HEK293 (cell line): ENCODE results near the gene SLC12A4.

Experiments
- GLIS2 ChIP-seq: fragments of 450-650 bp; formaldehyde crosslinking; IDR thresholded peaks from 2 replicates; pipeline ENCODE4 v1.5.1; 2016; ENCODE audit warnings: missing biosample characterization, missing genetic modification characterization
- ZNF23 ChIP-seq: fragments of 450-650 bp; formaldehyde crosslinking; IDR thresholded peaks from 2 replicates; pipeline ENCODE4 v1.5.1; 2016; ENCODE audit warnings: missing biosample characterization, missing genetic modification characterization, borderline replicate concordance
- TF ChIP-seq, protein P1 (sequence below): fragments of 450-650 bp; formaldehyde crosslinking; IDR thresholded peaks from 2 replicates; pipeline ENCODE4 v1.5.1; 2016; ENCODE audit warnings: missing biosample characterization, missing genetic modification characterization
- TF ChIP-seq, protein P2 (sequence below): fragments of 450-650 bp; formaldehyde crosslinking; IDR thresholded peaks from 2 replicates; pipeline ENCODE4 v1.5.1; 2016; ENCODE audit warnings: missing biosample characterization, missing genetic modification characterization, low read depth

DNA sequence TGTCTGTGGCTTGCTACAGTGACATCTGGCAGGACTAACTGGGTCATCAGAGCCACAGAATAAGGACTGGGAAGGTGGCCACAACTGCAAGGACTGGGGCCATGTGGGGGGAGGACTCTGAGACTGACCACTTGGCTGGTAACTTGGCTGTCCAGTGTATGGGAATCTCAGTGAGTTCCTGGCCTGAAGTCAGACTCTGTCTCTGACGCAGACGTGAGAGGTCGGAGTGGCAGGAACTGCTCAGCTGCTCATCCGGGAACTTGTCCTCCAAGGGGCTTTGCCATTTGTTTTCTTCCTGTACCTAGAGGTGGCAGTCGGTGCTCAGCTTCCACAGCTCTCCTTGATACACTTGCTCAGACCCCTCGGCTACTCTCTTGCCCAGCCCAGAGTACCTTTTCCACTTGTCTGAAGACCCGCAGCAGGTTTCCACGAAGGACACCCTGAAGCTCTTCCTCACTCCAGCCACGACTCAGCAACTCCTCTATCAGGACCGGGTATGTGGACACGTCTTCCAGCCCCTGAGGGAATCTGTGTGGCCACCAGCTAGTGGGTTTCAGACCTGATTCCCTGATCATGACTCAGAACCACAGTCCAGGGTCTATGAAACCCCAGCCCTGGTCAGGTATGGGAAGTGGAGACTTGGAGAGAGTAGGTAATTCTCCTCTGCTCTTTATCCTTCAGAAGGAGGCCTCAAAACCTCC is 19.2 kb upstream of the SLC12A4 start:
- TF ChIP-seq, protein P1, sequence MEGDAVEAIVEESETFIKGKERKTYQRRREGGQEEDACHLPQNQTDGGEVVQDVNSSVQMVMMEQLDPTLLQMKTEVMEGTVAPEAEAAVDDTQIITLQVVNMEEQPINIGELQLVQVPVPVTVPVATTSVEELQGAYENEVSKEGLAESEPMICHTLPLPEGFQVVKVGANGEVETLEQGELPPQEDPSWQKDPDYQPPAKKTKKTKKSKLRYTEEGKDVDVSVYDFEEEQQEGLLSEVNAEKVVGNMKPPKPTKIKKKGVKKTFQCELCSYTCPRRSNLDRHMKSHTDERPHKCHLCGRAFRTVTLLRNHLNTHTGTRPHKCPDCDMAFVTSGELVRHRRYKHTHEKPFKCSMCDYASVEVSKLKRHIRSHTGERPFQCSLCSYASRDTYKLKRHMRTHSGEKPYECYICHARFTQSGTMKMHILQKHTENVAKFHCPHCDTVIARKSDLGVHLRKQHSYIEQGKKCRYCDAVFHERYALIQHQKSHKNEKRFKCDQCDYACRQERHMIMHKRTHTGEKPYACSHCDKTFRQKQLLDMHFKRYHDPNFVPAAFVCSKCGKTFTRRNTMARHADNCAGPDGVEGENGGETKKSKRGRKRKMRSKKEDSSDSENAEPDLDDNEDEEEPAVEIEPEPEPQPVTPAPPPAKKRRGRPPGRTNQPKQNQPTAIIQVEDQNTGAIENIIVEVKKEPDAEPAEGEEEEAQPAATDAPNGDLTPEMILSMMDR (tag by site-specific recombination): no peak
- TF ChIP-seq ZNF23 (tag by site-specific recombination): no peak
- TF ChIP-seq, protein P2, sequence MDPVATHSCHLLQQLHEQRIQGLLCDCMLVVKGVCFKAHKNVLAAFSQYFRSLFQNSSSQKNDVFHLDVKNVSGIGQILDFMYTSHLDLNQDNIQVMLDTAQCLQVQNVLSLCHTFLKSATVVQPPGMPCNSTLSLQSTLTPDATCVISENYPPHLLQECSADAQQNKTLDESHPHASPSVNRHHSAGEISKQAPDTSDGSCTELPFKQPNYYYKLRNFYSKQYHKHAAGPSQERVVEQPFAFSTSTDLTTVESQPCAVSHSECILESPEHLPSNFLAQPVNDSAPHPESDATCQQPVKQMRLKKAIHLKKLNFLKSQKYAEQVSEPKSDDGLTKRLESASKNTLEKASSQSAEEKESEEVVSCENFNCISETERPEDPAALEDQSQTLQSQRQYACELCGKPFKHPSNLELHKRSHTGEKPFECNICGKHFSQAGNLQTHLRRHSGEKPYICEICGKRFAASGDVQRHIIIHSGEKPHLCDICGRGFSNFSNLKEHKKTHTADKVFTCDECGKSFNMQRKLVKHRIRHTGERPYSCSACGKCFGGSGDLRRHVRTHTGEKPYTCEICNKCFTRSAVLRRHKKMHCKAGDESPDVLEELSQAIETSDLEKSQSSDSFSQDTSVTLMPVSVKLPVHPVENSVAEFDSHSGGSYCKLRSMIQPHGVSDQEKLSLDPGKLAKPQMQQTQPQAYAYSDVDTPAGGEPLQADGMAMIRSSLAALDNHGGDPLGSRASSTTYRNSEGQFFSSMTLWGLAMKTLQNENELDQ (tag by site-specific recombination): no peak
- no peak for TF ChIP-seq GLIS2 (tag by site-specific recombination)
